Fibroblast of villous mesenchyme (primary cell): ENCODE results near the gene PIGX. TPM values are rescaled to one million over a fixed set of nuclear protein-coding genes. Genes with fewer than 3 reads are reported as not detected.
A peak's percentile ranks its signal among the peaks of the same experiment; 100 is the strongest.

Source experiments
- DNase-seq: peaks from one replicate; pipeline ENCODE4 v3.0.0-alpha.2; 2010; ENCODE audit warnings: low read depth
- H3K4me3 ChIP-seq: 2 replicates; pipeline ENCODE4 v1.5.1; 2011; ENCODE audit warnings: low read depth, mild to moderate bottlenecking, low read length
- CTCF ChIP-seq: IDR thresholded peaks from 2 replicates; pipeline ENCODE4 v1.5.1; 2012; ENCODE audit warnings: low read depth, mild to moderate bottlenecking, low read length; ENCODE audit not compliant: insufficient read depth
- total RNA-seq: library from RNA; depleted of rRNA; stranded (reverse); fragments of >200 nt; gene quantifications from 2 replicates; pipeline ENCODE4 v1.2.3, GENCODE V29; 2012

The PIGX gene
- total RNA-seq, 1 donor = 31.1 TPM

GRCh38 chr3:196677353-196677752 is 34.8 kb upstream of the PIGX start:
- DNase-seq = no peak
- no peak for TF ChIP-seq CTCF
- no peak overlapping the region for H3K4me3 ChIP-seq

- H3K4me3 ChIP-seq = no peak overlapping the region
- DNase-seq = no peak
- no peak for TF ChIP-seq CTCF
Measured at GRCh38 chr3:196677931-196678330, 34.2 kb upstream of the PIGX start.

GRCh38 chr3:196684548-196685407 is 27.4 kb upstream of the PIGX start:
- DNase-seq = peak; percentile 59
- no peak overlapping the region for H3K4me3 ChIP-seq
- peak; percentile 85 for TF ChIP-seq CTCF

- no peak overlapping the region for H3K4me3 ChIP-seq
- no peak for TF ChIP-seq CTCF
- DNase-seq = no peak
Measured at GRCh38 chr3:196686436-196686835, 25.7 kb upstream of the PIGX start.

GRCh38 chr3:196688349-196688748 is 23.8 kb upstream of the PIGX start:
- H3K4me3 ChIP-seq = no peak overlapping the region
- DNase-seq = peak; percentile 89
- TF ChIP-seq CTCF = no peak

- H3K4me3 ChIP-seq = no peak overlapping the region
- no peak for TF ChIP-seq CTCF
- no peak for DNase-seq
Measured at GRCh38 chr3:196689941-196690660, 22.1 kb upstream of the PIGX start.
